Nephron progenitor cell (in vitro differentiated cells): Measurements from ENCODE around the gene GTSE1.
"Not testable (repeated sequence)": the region's sequence is repeated elsewhere in the genome, so short reads cannot be mapped to it uniquely, and the experiment has no call there.

ENCODE experiments used
- DNase-seq: peaks from one replicate; pipeline ENCODE4 v3.0.0; 2021
- H3K27ac Mint-ChIP-seq: 2 replicates; pipeline ENCODE4 v1.8.0; 2021; ENCODE audit warnings: mild to moderate bottlenecking, moderate library complexity, mixed read lengths
- H3K27me3 Mint-ChIP-seq: 2 replicates; pipeline ENCODE4 v1.8.0; 2021; ENCODE audit warnings: mild to moderate bottlenecking, low read depth, mixed read lengths; ENCODE audit not compliant: poor library complexity
- H3K36me3 Mint-ChIP-seq: 2 replicates; pipeline ENCODE4 v1.8.0; 2021; ENCODE audit warnings: low read depth, mixed read lengths
- H3K4me1 Mint-ChIP-seq: 2 replicates; pipeline ENCODE4 v1.8.0; 2021; ENCODE audit warnings: mixed read lengths
- H3K4me3 Mint-ChIP-seq: 2 replicates; pipeline ENCODE4 v1.8.0; 2021; ENCODE audit warnings: mild to moderate bottlenecking, moderate library complexity, mixed read lengths
- H3K9me3 Mint-ChIP-seq: 2 replicates; pipeline ENCODE4 v1.8.0; 2021; ENCODE audit warnings: mild to moderate bottlenecking, moderate library complexity, mixed read lengths
- CTCF ChIP-seq: fragments of 200-600 bp; sonication (generic); IDR thresholded peaks from 2 replicates; pipeline ENCODE4 v1.5.0; 2021; ENCODE audit warnings: antibody characterized with exemption

The GTSE1 gene

GRCh38 chr22:46263216-46263590 lies 33.5 kb upstream of the GTSE1 start, which contains the start of gene PKDREJ:
Gene PKDREJ (minus strand): TSS chr22:46263343. CDS start chr22:46263322, 21 bp downstream.
- H3K4me3 Mint-ChIP-seq = peak within 1 kb of the TSS; percentile 58
- peaks cover 85% of the 10 kb centered on the region for H3K9me3 Mint-ChIP-seq
- H3K36me3 Mint-ChIP-seq = peaks cover 44% of the 10 kb centered on the region
- DNase-seq = no peak
- no peak within 1 kb of the TSS for H3K27ac Mint-ChIP-seq
- H3K27me3 Mint-ChIP-seq = peaks cover 95% of the 10 kb centered on the region
- TF ChIP-seq CTCF = no peak
- peaks cover 9% of the 10 kb centered on the region for H3K4me1 Mint-ChIP-seq

DNA sequence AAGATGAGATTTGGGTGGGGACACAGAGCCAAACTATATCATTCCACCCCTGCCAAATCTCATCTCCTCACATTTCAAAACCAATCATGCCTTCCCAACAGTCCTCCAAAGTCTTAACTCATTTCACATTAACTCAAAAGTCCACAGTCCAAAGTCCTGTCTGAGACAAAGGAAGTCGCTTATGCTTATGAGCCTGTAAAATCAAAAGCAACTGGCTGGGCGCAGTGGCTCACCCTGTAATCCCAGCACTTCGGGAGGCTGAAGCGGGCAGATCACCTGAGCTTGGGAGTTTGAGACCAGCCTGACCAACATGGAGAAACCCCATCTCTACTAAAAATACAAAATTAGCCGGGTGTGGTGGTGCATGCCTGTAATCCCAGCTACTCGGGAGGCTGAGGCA lies 32.1 kb upstream of the GTSE1 start:
- H3K4me3 Mint-ChIP-seq, H3K27ac Mint-ChIP-seq, DNase-seq: not testable (repeated sequence)
- peaks cover 13% of the 10 kb centered on the region for H3K4me1 Mint-ChIP-seq
- H3K9me3 Mint-ChIP-seq = peaks cover 72% of the 10 kb centered on the region
- H3K36me3 Mint-ChIP-seq = peaks cover 44% of the 10 kb centered on the region
- H3K27me3 Mint-ChIP-seq = peaks cover 84% of the 10 kb centered on the region

GRCh38 chr22:46265627-46266026 lies 31.0 kb upstream of the GTSE1 start:
- DNase-seq, H3K4me3 Mint-ChIP-seq, H3K27ac Mint-ChIP-seq: not testable (repeated sequence)
- H3K27me3 Mint-ChIP-seq = peaks cover 73% of the 10 kb centered on the region
- peaks cover 61% of the 10 kb centered on the region for H3K9me3 Mint-ChIP-seq
- peaks cover 20% of the 10 kb centered on the region for H3K4me1 Mint-ChIP-seq
- peaks cover 37% of the 10 kb centered on the region for H3K36me3 Mint-ChIP-seq

- peaks cover 21% of the 10 kb centered on the region for H3K36me3 Mint-ChIP-seq
- peaks cover 56% of the 10 kb centered on the region for H3K27me3 Mint-ChIP-seq
- DNase-seq = peak; percentile 86
- H3K27ac Mint-ChIP-seq = no peak within 1 kb of the TSS
- H3K4me3 Mint-ChIP-seq = peak within 1 kb of the TSS; percentile 90
- peaks cover 41% of the 10 kb centered on the region for H3K9me3 Mint-ChIP-seq
- peaks cover 20% of the 10 kb centered on the region for H3K4me1 Mint-ChIP-seq
- TF ChIP-seq CTCF = no peak
These were observed 29.0 kb upstream of the GTSE1 start, which contains the start of gene TTC38 for GRCh38 chr22:46267431-46268279. Gene TTC38 (plus strand): TSS chr22:46268008. CDS start chr22:46268040, 32 bp downstream.

GRCh38 chr22:46269564-46269963 lies 27.1 kb upstream of the GTSE1 start:
- no peak for DNase-seq
- peaks cover 20% of the 10 kb centered on the region for H3K4me1 Mint-ChIP-seq
- peaks cover 13% of the 10 kb centered on the region for H3K36me3 Mint-ChIP-seq
- H3K27ac Mint-ChIP-seq = no peak overlapping the region
- peaks cover 39% of the 10 kb centered on the region for H3K27me3 Mint-ChIP-seq
- no peak for TF ChIP-seq CTCF
- peaks cover 28% of the 10 kb centered on the region for H3K9me3 Mint-ChIP-seq
- peak overlapping the region; percentile 90 for H3K4me3 Mint-ChIP-seq

GRCh38 chr22:46272196-46272595 lies 24.5 kb upstream of the GTSE1 start:
- H3K27me3 Mint-ChIP-seq = peaks cover 15% of the 10 kb centered on the region
- no peak for TF ChIP-seq CTCF
- H3K36me3 Mint-ChIP-seq = peaks cover 26% of the 10 kb centered on the region
- peaks cover 3% of the 10 kb centered on the region for H3K9me3 Mint-ChIP-seq
- H3K4me3 Mint-ChIP-seq = no peak overlapping the region
- H3K27ac Mint-ChIP-seq = no peak overlapping the region
- H3K4me1 Mint-ChIP-seq = peaks cover 18% of the 10 kb centered on the region
- DNase-seq = no peak
